GM21576 (cell line): ENCODE data around the gene THAP10.
"Not testable (repeated sequence)": the region's sequence is repeated elsewhere in the genome, so short reads cannot be mapped to it uniquely, and the experiment has no call there.

Experiments
- ATAC-seq: cut with Tn5 transposase; IDR thresholded peaks from one replicate; pipeline ENCODE4 v1.9.1; 2021; ENCODE audit warnings: mild to moderate bottlenecking, moderate library complexity; ENCODE audit not compliant: unreplicated experiment

THAP10 gene

GRCh38 chr15:70892002-70892911 lies at the start of gene THAP10, which contains the start of gene LRRC49:
Gene THAP10 (minus strand): TSS chr15:70892433. CDS start chr15:70892272, 161 bp downstream.
Gene LRRC49 (plus strand): TSS chr15:70892826. CDS start chr15:70892895, 69 bp downstream.
- ATAC-seq: peak; percentile 67

DNA sequence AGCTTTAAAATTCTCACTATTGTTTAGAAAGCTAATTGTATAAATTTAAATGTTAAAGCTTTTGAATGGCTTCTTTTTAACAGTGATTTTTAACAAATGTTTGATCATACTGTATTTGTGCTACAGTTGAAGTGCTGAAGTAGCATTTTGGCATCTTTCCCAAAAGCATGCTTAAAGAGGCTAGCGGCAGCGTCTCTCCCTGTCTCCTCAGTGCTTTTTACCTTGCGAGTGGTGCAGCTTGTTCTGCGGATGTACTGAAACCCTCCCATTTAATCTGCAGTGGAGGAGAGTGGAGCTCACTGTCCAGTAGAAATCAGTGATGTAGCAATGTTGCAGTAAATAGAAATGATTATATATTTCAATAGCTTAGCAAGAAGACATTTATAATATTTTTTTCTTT lies 44.1 kb upstream of the THAP10 start:
- no peak for ATAC-seq

GRCh38 chr15:70935631-70936030 lies 43.4 kb upstream of the THAP10 start:
- no peak for ATAC-seq

GRCh38 chr15:70933411-70933810 lies 41.2 kb upstream of the THAP10 start:
- ATAC-seq: no peak

- no peak for ATAC-seq
Observed at GRCh38 chr15:70932397-70932796, 40.2 kb upstream of the THAP10 start.

- no peak for ATAC-seq
Observed at GRCh38 chr15:70931821-70932220, 39.6 kb upstream of the THAP10 start.

DNA sequence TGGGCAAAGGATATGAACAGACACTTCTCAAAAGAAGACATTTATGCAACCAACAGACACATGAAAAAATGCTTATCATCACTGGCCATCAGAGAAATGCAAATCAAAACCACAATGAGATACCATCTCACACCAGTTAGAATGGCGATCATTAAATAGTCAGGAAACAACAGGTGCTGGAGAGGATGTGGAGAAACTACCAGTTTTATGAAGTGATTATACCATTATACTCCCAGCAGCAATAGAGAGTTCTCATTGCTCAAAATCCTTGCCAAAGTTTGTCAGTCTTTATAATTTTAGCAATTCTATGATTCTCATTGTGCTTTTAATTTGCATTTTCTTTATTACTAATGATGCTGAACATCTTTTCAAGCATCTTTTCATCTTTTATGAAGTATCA lies 34.7 kb upstream of the THAP10 start:
- ATAC-seq: not testable (repeated sequence)

- no peak for ATAC-seq
Observed at GRCh38 chr15:70923311-70924080, 31.3 kb upstream of the THAP10 start.

GRCh38 chr15:70922119-70922518 lies 29.9 kb upstream of the THAP10 start:
- no peak for ATAC-seq

DNA sequence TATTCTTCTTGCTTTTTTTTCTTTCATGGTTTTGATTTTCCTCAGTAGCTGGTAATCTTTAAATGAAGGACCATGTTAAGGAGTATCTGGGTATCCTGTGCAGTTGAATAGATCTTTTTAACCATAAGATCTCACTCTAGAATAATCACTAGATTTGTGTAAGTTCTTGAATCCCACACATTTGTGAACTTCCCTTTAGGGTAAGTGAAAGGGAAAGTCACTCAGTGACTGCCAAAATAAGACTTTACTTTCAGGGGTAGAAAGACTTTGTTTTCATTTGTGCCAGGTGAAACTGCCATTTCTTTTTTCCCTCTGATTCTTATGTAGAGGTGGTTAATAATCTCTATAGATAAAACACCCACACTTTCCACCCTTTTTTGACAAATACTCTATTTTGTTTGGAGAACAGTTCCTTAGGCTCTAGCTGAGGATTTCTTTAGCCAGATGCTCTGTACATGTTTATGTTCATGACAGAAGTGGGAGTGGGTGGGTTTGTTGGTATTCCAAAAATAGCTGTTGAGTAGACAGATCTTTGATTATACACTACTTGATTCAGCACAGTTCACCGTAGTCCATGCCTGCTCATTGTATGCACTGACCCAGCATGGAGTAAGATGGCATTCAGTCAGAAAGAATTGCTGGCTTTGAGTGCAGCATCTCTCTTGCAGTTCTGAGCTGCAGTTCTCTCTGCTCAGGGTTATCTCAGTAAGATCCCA lies 28.9 kb upstream of the THAP10 start:
- ATAC-seq: no peak

- ATAC-seq: no peak
Observed at GRCh38 chr15:70917955-70918354, 25.7 kb upstream of the THAP10 start.

DNA sequence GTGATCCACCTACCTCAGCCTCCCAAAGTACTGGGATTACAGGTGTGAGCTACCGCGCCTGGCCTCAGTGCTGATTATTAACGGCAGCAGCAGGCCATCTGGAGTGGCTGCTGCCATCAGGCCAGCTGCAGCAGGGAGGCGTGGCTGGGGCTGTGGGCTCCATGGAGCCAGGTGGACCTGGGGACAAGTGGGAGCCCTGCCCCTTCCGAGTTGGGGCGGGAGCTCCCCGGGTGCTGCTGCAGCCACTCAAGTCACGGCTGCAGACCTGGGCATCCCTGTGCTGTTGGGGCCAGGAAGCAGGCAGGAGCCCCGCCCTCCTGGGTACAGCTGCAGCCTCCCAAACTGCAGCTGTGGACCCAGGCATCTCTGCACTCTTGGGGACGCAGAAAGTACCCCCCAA lies 24.3 kb upstream of the THAP10 start:
- no peak for ATAC-seq

DNA sequence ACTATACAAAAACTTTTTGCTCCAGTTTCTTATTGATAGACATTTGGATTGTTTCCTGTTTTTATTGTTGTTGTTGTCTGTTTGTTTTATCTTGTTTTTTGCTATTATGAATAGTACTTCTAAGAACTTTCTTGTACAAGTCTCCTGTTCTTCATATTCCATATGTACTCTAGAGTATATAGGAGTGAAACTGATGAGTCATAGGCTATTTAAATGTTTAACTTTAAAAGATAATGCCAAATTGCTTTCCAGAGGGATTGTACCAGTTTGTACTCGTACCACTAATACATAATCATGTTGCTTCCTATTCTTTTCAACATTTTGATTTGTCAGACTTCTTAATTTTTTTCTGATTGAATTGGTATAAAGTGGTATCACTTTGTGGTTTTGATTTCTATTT lies 20.0 kb upstream of the THAP10 start:
- ATAC-seq: no peak

GRCh38 chr15:70910958-70911357 lies 18.7 kb upstream of the THAP10 start:
- no peak for ATAC-seq

DNA sequence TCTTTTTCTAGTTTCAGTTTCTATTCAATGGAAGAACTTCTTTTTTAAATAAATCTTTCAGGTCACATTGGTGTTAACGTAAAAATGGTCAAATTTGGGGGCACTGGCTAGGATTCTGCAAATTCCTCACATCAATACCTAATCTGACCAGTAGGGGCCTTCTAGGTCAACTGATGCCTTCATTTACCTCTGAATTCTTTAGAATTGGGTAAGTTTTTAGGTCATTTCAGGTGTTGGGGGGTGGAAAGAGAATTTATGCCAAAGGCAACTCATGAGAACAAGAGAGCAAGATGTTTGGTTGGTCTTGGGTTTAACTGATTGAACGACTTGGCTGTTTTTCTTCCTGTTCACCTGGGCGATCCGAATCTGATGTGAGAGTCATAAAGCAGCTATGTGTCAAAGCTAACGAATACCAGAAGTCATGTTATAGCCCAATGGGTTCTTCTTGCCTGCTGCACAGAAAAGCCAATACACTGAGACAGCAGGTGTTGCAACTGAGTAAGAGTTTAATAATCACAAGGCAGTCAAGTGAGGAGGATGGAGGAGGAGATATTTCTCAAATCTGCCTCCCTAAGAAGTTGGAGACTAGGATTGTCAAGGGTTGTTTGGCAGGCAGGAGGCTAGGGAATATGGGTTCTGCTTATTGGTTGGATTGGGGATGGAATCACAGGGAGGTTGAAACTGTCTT lies 15.7 kb upstream of the THAP10 start:
- no peak for ATAC-seq

GRCh38 chr15:70906842-70907241 lies 14.6 kb upstream of the THAP10 start:
- no peak for ATAC-seq

DNA sequence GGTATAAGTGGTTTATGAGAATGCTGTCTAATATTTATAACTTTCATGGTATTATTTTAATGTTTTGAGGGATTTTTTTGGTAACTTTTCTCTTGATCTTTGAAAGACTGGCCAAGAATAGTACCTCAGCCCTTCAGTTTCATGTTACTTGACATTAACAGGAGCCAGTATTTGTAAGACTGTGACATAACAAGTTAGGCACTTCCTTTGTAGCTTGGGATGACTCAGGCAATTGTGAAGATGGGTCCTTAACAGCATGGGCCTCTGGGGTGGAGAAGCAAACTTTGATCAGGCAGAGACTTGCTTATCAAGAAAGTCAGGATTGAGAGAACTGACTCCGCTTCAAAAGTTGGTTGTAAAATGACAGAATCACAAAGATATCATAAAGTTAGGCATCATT lies 9.9 kb upstream of the THAP10 start:
- ATAC-seq: no peak

GRCh38 chr15:70892912-70893560 lies 803 bp upstream of the THAP10 start:
- ATAC-seq: no peak

DNA sequence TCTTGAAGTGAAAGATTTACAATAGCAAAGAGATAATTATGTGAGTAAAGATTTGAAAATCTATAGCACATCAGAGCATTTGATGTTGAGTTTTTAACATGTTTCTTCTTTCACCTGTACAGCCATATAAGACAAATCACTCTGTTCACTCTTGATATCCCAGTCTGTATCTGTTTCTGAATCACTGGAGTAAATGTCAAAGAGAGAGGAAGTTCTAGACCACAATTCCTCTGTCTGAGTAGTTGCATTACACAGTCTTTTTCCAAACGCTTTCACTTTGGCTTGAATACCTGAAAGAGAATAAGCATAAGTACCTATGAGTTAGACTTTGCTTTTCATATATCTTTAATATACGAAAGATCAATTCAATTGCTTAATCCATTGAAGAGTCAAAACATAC lies 9.9 kb downstream of the THAP10 start:
- ATAC-seq: no peak

DNA sequence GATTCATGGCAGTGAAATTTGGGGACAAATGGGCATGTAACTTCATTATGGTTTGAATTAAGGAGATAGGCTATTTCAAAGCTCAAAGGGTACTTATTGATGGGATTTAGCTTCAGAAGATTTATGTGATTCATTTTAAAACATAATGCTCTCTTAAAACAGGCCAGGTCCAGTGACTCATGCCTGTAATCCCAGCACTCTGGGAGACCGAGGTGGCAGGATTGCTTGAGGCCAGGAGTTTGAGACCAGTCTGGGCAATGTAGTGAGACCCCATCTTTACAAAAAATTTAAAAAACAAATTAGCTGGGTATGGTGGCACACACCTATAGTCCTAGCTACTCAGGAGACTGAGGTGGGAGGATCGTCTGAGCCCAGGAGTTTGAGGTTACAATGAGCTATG lies 11.5 kb downstream of the THAP10 start:
- ATAC-seq: no peak
